Transverse colon (tissue), 4 donors: ENCODE results near the gene SUCLG1. TPM values are rescaled to one million over a fixed set of nuclear protein-coding genes. Genes with fewer than 3 reads are reported as not detected.
A peak's percentile ranks its signal among the peaks of the same experiment; 100 is the strongest.

Source experiments
- DNase-seq: peaks from one replicate; pipeline ENCODE4 v3.0.0-alpha.2; 2019
- H3K27ac ChIP-seq, 4 donors: fragments of 200-600 bp; sonication (generic); 2 replicates each; pipeline ENCODE4 v1.5.1; 2016 to 2018; ENCODE audit warnings: inconsistent platforms in 4 of 4
- H3K27me3 ChIP-seq: fragments of 200-600 bp; sonication (generic); 2 replicates; pipeline ENCODE4 v1.5.1; 2017; ENCODE audit warnings: inconsistent platforms
- H3K36me3 ChIP-seq, 4 donors: fragments of 200-600 bp; sonication (generic); 2 replicates each; pipeline ENCODE4 v1.5.1; 2017 to 2019; ENCODE audit warnings: inconsistent platforms in 4 of 4
- H3K4me1 ChIP-seq, 4 donors: fragments of 200-600 bp; sonication (generic); 2 replicates each; pipeline ENCODE4 v1.5.1; 2017 to 2020; ENCODE audit warnings: inconsistent platforms in 4 of 4
- H3K4me3 ChIP-seq, 4 donors: fragments of 200-600 bp; sonication (generic); 1 replicate in 1 of 4; 2 replicates in 3 of 4; pipeline versions ENCODE4 v1.5.1 to v1.6.1; 2017 to 2019; ENCODE audit warnings: inconsistent platforms in 4 of 4
- H3K9me3 ChIP-seq, 2 donors: fragments of 200-600 bp; sonication (generic); 2 replicates each; pipeline ENCODE4 v1.5.1; 2017 to 2019; ENCODE audit warnings: inconsistent platforms in 2 of 2
- CTCF ChIP-seq, 5 experiments: fragments of 200-600 bp in 3 of 5; fragments of 450-650 bp in 2 of 5; sonication (generic) in 3 of 5; IDR thresholded peaks; 1 replicate in 2 of 5; 2 replicates in 3 of 5; pipeline ENCODE4 v1.5.1; 2016 to 2017; ENCODE audit warnings: antibody characterized with exemption in 5 of 5, inconsistent platforms in 3 of 5, mild to moderate bottlenecking in 2 of 5, moderate library complexity in 1 of 5
- EP300 ChIP-seq: sonication (generic); formaldehyde crosslinking; IDR thresholded peaks from one replicate; pipeline ENCODE4 v1.6.1; 2017; ENCODE audit warnings: antibody characterized with exemption, low read depth
- POLR2A ChIP-seq: fragments of 450-650 bp; IDR thresholded peaks from one replicate; pipeline ENCODE4 v1.6.1; 2016; ENCODE audit warnings: antibody characterized with exemption, mild to moderate bottlenecking, moderate library complexity
- POLR2AphosphoS5 ChIP-seq, 3 donors: sonication (generic); formaldehyde crosslinking; IDR thresholded peaks; one replicate each; pipeline ENCODE4 v1.6.1; 2016; ENCODE audit warnings: antibody characterized with exemption in 3 of 3
- WGBS, 2 donors: methylation state at CpG; one replicate each; pipeline ENCODE4 v1.1.5; 2018; ENCODE audit warnings: low coverage in 1 of 2; 5-methylcytosine and 5-hydroxymethylcytosine counted together
- in situ Hi-C, 4 donors: fragments of 200-750 bp; cut with MboI; loops; one replicate each; pipeline versions ENCODE4 v1.15.0 to v1.15.1; 2017; ENCODE audit warnings: low sequenced_read_pairs in 3 of 4, low pct_ligation_motif_present in 1 of 4, low pct_unique_long_range_greater_than_20kb in 1 of 4
- intact Hi-C: fragments of 100-400 bp; cut with DNase I; formaldehyde crosslinking; loops from one replicate; pipeline ENCODE4 v1.15.1; 2023; ENCODE audit warnings: low total_unique reads
- total RNA-seq, 4 donors: library from RNA; depleted of rRNA; stranded (reverse); fragments of >200 nt; gene quantifications; one replicate each; pipeline ENCODE4 v1.1.0, GENCODE V29; 2016

Gene SUCLG1
- total RNA-seq, 4 donors from 2014 or later, result 55.4 to 199 (median 127) TPM

DNA sequence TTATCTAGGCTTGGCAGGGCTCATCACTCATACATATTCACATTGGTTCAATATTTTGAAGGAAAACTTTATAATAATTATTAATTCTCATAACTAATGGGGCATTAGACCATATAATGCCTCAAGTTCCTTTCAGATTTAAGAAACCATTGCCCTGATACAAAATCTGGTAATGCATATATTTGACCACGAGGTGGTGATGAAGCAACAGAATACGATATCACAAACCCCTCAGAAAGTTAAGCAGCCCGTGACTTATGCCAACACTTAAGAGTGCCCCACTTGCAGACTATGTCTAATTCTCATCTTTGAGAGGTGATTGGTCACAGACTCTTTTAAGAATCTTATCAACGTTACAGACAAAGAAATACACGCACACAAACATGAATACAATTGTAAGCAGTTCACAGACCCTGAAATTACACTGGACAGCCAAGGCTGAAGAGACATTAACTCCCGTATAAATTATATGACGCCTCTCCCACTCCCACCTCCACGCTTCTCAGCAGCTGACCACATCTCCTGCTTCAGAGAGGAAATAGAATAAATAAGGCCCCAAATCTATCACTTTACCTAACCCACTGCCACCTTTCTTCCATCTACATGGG lies 36.6 kb upstream of the SUCLG1 start:
- no peak overlapping the region for H3K27ac ChIP-seq
- TF ChIP-seq CTCF (IDR thresholded peaks at IDR 0.05) (peak; percentile 64 to 80 (median 71)), POLR2AphosphoS5 (IDR thresholded peaks at IDR 0.05) (no peak), POLR2A (no peak)
- H3K27me3 ChIP-seq, result no peaks in the 10 kb centered on the region
- H3K4me1 ChIP-seq, result peaks cover 0 to 13% (median 4%) of the 10 kb centered on the region in 4 donors
- no peaks in the 10 kb centered on the region for H3K9me3 ChIP-seq
- in situ Hi-C loops (loop anchor here (10.0 to 25.0 kb wide), 4 partner anchors 129 to 379 kb away; no protein-coding TSS in a partner anchor), intact Hi-C loops (no loop called here)
- DNase-seq, result no peak
- 19 to 22% methylated on average over 3 to 8 of the region's 8 CpGs for WGBS, 2 donors
- H3K4me3 ChIP-seq, result no peak overlapping the region
- no peaks in the 10 kb centered on the region for H3K36me3 ChIP-seq

DNA sequence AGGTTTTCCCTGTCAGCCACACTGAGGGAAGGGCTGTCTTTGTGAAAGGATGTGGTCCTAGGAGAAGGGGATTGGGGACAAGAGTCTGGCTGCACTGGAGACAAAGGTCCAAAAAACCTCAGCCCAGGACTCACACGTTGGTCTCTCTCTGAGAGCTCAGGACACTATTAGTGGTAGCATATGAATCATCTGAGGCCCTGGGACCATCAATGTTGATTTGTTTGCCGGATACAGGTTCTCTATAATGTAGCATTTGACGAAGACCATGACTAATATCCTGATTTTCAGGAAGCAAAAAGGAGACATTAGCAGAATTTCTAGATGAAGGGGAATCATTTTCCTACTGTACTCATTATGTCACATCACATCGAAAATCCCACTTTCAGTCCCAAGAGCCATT lies 35.0 kb upstream of the SUCLG1 start:
- no peak overlapping the region for H3K27ac ChIP-seq
- in situ Hi-C loops (loop anchor here (5.0 to 25.0 kb wide), 5 partner anchors 131 to 381 kb away; no protein-coding TSS in a partner anchor), intact Hi-C loops (no loop called here)
- 79 to 97% methylated on average over 2 to 4 of the region's 4 CpGs for WGBS, 2 donors
- no peak for DNase-seq
- H3K9me3 ChIP-seq, result no peaks in the 10 kb centered on the region
- TF ChIP-seq POLR2AphosphoS5 (IDR thresholded peaks at IDR 0.05) (no peak), EP300 (no peak), CTCF (IDR thresholded peaks at IDR 0.05) (no peak), POLR2A (no peak)
- H3K36me3 ChIP-seq, result no peaks in the 10 kb centered on the region
- H3K27me3 ChIP-seq, result no peaks in the 10 kb centered on the region
- no peak overlapping the region for H3K4me3 ChIP-seq
- peaks cover 0 to 13% (median 4%) of the 10 kb centered on the region in 4 donors for H3K4me1 ChIP-seq

- H3K27me3 ChIP-seq, result no peaks in the 10 kb centered on the region
- peaks cover 0 to 13% (median 4%) of the 10 kb centered on the region in 4 donors for H3K4me1 ChIP-seq
- no peak overlapping the region for H3K27ac ChIP-seq
- DNase-seq, result no peak
- no peaks in the 10 kb centered on the region for H3K9me3 ChIP-seq
- in situ Hi-C loops, result loop anchor here (5.0 to 25.0 kb wide), 5 partner anchors 131 to 381 kb away; no protein-coding TSS in a partner anchor
- no peak overlapping the region for H3K4me3 ChIP-seq
- no peaks in the 10 kb centered on the region for H3K36me3 ChIP-seq
- TF ChIP-seq EP300 (no peak), CTCF (IDR thresholded peaks at IDR 0.05) (no peak), POLR2AphosphoS5 (IDR thresholded peaks at IDR 0.05) (no peak), POLR2A (no peak)
- WGBS, 2 donors, result 71 to 75% methylated on average over 5 of the region's 5 CpGs
- intact Hi-C loops, result no loop called here
Measured at GRCh38 chr2:84493514-84493913, 34.4 kb upstream of the SUCLG1 start.

DNA sequence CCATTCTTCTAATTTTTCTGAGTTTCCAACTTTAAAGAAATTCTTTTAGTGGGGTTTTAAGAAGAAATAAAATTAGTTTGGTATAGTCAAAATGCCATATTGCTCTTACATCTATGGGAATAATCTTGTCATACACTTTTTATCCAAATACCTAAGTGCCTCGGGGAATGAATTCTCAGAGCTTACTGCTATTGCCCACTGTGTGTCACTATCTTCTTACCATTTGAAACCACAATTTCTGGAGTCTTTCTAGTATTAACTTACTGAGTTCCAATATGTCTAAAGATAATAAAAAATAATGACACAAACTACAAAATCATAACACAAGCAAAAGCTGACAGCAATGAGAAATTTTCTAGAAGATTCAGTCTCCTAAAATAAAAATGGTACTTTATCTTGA lies 33.5 kb upstream of the SUCLG1 start:
- intact Hi-C loops (no loop called here), in situ Hi-C loops (loop anchor here (5.0 to 25.0 kb wide), 5 partner anchors 132 to 382 kb away; no protein-coding TSS in a partner anchor)
- WGBS, 2 donors, result 79% methylated on average over 1 of the region's 1 CpG; no CpG with 5 or more reads in 1 of the 2 donors

More for the DNA sequence above, 33.5 kb upstream of the SUCLG1 start:
- Histone ChIP-seq H3K27me3 (no peaks in the 10 kb centered on the region), H3K4me1 (peaks cover 2 to 9% (median 5%) of the 10 kb centered on the region in 4 donors), H3K27ac (no peak overlapping the region), H3K36me3 (no peaks in the 10 kb centered on the region), H3K9me3 (no peaks in the 10 kb centered on the region), H3K4me3 (no peak overlapping the region)
- no peak for DNase-seq
- TF ChIP-seq EP300 (no peak), POLR2A (no peak), POLR2AphosphoS5 (IDR thresholded peaks at IDR 0.05) (no peak)
